ENCODE measurements around the gene NCOA6. TPM values are rescaled to one million over a fixed set of nuclear protein-coding genes. Genes with fewer than 3 reads are reported as not detected.

The NCOA6 gene
- total RNA-seq, 4 donors from 2014 or later = 34.8 to 81.8 (median 44.2) TPM

GRCh38 chr20:34755367-34755766 lies 70.1 kb downstream of the NCOA6 start:
- in situ Hi-C loops (cut with MboI; ENCODE audit: low pct_ligation_motif_present in 1 of 4, low pct_unique_long_range_greater_than_20kb in 1 of 4, low sequenced_read_pairs in 3 of 4) = loop anchor here in 2 of 4 donors (25.0 kb wide), 1 partner anchor 443 kb away; the partner anchor contains the start of gene AHCY (in 2 of the 2)

DNA sequence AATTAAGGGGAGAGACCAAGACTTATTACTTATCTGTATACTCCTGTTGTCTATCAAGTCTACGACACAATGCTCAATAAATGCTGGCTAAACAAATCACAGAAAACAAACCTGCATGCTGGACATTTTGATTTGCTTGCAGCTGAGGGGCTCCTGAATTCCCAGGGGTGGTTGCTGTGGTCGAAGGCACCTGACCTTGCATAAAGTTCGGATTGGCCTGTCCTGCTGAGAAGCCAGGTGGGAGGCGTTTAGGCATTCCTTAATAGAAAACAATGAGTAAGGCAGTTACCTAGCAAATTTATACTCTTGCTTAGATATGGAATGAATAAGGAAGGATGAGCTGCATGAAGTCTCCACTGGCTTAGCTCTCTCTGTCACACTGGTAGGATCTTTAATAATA lies 70.8 kb downstream of the NCOA6 start:
- no peaks in the 10 kb centered on the region for H3K9me3 ChIP-seq
- intact Hi-C loops (cut with DNase I; ENCODE audit: low total_unique reads) (no loop called here), in situ Hi-C loops (cut with MboI; ENCODE audit: low pct_ligation_motif_present in 1 of 4, low pct_unique_long_range_greater_than_20kb in 1 of 4, low sequenced_read_pairs in 3 of 4) (loop anchor here in 2 of 4 donors (25.0 kb wide), 1 partner anchor 442 kb away; the partner anchor contains the start of gene AHCY (in 2 of the 2))
- H3K4me1 ChIP-seq = no peaks in the 10 kb centered on the region
- TF ChIP-seq POLR2AphosphoS5 (IDR thresholded peaks at IDR 0.05) (no peak), POLR2A (IDR thresholded peaks at IDR 0.05) (no peak), EP300 (IDR thresholded peaks at IDR 0.05; ENCODE audit: low read depth) (no peak)
- TF ChIP-seq, protein P1, sequence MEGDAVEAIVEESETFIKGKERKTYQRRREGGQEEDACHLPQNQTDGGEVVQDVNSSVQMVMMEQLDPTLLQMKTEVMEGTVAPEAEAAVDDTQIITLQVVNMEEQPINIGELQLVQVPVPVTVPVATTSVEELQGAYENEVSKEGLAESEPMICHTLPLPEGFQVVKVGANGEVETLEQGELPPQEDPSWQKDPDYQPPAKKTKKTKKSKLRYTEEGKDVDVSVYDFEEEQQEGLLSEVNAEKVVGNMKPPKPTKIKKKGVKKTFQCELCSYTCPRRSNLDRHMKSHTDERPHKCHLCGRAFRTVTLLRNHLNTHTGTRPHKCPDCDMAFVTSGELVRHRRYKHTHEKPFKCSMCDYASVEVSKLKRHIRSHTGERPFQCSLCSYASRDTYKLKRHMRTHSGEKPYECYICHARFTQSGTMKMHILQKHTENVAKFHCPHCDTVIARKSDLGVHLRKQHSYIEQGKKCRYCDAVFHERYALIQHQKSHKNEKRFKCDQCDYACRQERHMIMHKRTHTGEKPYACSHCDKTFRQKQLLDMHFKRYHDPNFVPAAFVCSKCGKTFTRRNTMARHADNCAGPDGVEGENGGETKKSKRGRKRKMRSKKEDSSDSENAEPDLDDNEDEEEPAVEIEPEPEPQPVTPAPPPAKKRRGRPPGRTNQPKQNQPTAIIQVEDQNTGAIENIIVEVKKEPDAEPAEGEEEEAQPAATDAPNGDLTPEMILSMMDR (IDR thresholded peaks at IDR 0.05) = no peak
- H3K27me3 ChIP-seq = no peaks in the 10 kb centered on the region
- H3K27ac ChIP-seq = no peak overlapping the region
- whole genome bisulfite sequencing, 2 donors (ENCODE audit: low coverage in 1 of 2) = 64 to 81% methylated on average over 3 to 4 of the region's 4 CpGs
- no peak overlapping the region for H3K4me3 ChIP-seq
- peaks cover 0 to 58% (median 22%) of the 10 kb centered on the region in 4 donors for H3K36me3 ChIP-seq
- no peak for DNase-seq

More at GRCh38 chr20:34755367-34755766, 70.1 kb downstream of the NCOA6 start:
- H3K27ac ChIP-seq = no peak overlapping the region
- 91 to 100% methylated on average over 1 of the region's 1 CpG for WGBS, 2 donors (ENCODE audit: low coverage in 1 of 2)
- H3K4me1 ChIP-seq = no peaks in the 10 kb centered on the region
- DNase-seq = no peak
- no peak overlapping the region for H3K4me3 ChIP-seq
- no peaks in the 10 kb centered on the region for H3K27me3 ChIP-seq
- intact Hi-C loops (cut with DNase I; ENCODE audit: low total_unique reads) = no loop called here
- TF ChIP-seq POLR2A (IDR thresholded peaks at IDR 0.05) (no peak), EP300 (IDR thresholded peaks at IDR 0.05; ENCODE audit: low read depth) (no peak), POLR2AphosphoS5 (IDR thresholded peaks at IDR 0.05) (no peak)
- TF ChIP-seq, protein P1 (IDR thresholded peaks at IDR 0.05) = no peak
- no peaks in the 10 kb centered on the region for H3K9me3 ChIP-seq
- peaks cover 0 to 58% (median 22%) of the 10 kb centered on the region in 4 donors for H3K36me3 ChIP-seq

DNA sequence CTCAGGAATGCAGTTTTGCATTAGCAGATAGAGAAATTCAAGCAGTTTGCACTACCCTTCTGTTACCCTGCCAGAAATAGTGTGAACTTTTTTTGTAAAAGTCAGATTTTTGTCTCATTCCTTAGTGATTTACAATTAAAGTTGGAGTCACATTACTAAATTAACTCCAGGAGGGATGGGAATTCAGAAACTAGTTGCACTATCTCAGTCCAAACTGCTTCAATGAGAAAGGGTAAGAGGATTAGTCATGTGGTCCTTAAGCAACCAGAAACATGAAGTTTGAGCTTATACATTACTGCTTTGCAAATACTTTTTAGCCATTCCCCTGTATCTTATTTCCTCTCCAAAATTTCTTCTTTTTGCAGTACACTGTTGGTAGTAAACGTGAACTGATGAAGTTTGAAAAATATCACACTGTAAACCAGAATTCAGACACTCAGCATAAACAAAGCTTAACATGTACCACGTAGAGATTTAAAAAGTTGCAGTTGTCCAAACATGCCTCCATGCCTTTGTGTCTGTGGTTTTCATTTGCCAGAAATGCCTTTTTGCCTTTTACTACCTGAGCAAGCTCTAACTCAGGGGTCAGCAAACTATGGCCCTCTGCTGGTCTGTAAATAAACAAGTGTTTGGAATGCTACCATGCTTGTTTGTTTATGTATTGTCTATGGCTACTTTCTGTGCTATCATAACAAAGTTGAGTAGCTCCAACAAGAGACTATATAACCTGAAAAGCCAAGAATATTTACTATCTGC lies 71.6 kb downstream of the NCOA6 start:
- Histone ChIP-seq H3K27ac (no peak overlapping the region), H3K4me1 (no peaks in the 10 kb centered on the region), H3K9me3 (no peaks in the 10 kb centered on the region), H3K27me3 (no peaks in the 10 kb centered on the region), H3K36me3 (peaks cover 0 to 58% (median 21%) of the 10 kb centered on the region in 4 donors), H3K4me3 (no peak overlapping the region)
- 56 to 76% methylated on average over 2 of the region's 2 CpGs for WGBS, 2 donors (ENCODE audit: low coverage in 1 of 2)
- intact Hi-C loops (cut with DNase I; ENCODE audit: low total_unique reads) (no loop called here), in situ Hi-C loops (cut with MboI; ENCODE audit: low pct_ligation_motif_present in 1 of 4, low pct_unique_long_range_greater_than_20kb in 1 of 4, low sequenced_read_pairs in 3 of 4) (loop anchor here in 2 of 4 donors (25.0 kb wide), 1 partner anchor 442 kb away; the partner anchor contains the start of gene AHCY (in 2 of the 2))
- no peak for TF ChIP-seq POLR2AphosphoS5 (IDR thresholded peaks at IDR 0.05)
- no peak for TF ChIP-seq POLR2A (IDR thresholded peaks at IDR 0.05)
- TF ChIP-seq, protein P1 (IDR thresholded peaks at IDR 0.05) = no peak
- no peak for TF ChIP-seq EP300 (IDR thresholded peaks at IDR 0.05; ENCODE audit: low read depth)
- no peak for DNase-seq

GRCh38 chr20:34751453-34751852 lies 74.0 kb downstream of the NCOA6 start:
- no peak for TF ChIP-seq POLR2A (IDR thresholded peaks at IDR 0.05)
- TF ChIP-seq POLR2AphosphoS5 (IDR thresholded peaks at IDR 0.05) = no peak
- TF ChIP-seq EP300 (IDR thresholded peaks at IDR 0.05; ENCODE audit: low read depth) = no peak
- TF ChIP-seq, protein P1 (IDR thresholded peaks at IDR 0.05) = no peak
- 90 to 95% methylated on average over 3 of the region's 3 CpGs for WGBS, 2 donors (ENCODE audit: low coverage in 1 of 2)
- Histone ChIP-seq H3K27ac (no peak overlapping the region), H3K4me3 (no peak overlapping the region), H3K27me3 (no peaks in the 10 kb centered on the region), H3K36me3 (peaks cover 0 to 53% (median 16%) of the 10 kb centered on the region in 4 donors), H3K4me1 (no peaks in the 10 kb centered on the region), H3K9me3 (no peaks in the 10 kb centered on the region)
- intact Hi-C loops (cut with DNase I; ENCODE audit: low total_unique reads) = no loop called here
- in situ Hi-C loops (cut with MboI; ENCODE audit: low pct_ligation_motif_present in 1 of 4, low pct_unique_long_range_greater_than_20kb in 1 of 4, low sequenced_read_pairs in 3 of 4) = loop anchor here in 2 of 4 donors (25.0 kb wide), 1 partner anchor 439 kb away; the partner anchor contains the start of gene AHCY (in 2 of the 2)
- DNase-seq = no peak

Measured in transverse colon (tissue), 4 donors.